Thoracic aorta (tissue), 2 donors: ENCODE measurements around the gene AK3. TPM values are rescaled to one million over a fixed set of nuclear protein-coding genes. Genes with fewer than 3 reads are reported as not detected.
A peak's percentile ranks its signal among the peaks of the same experiment; 100 is the strongest.

ENCODE experiments used
- ATAC-seq: fragments of 150-250 bp; one replicate; pipeline ENCODE4 v1.8.0; 2017; ENCODE audit warnings: low read depth; ENCODE audit not compliant: insufficient number of reproducible peaks, low FRiP score
- DNase-seq: peaks from one replicate; pipeline ENCODE4 v3.0.0-alpha.2; 2020; ENCODE audit warnings: low spot score
- H3K27ac ChIP-seq, 2 donors: fragments of 200-600 bp; sonication (generic); 1 replicate in 1 of 2; 2 replicates in 1 of 2; pipeline ENCODE4 v1.5.1; 2016; ENCODE audit warnings: mild to moderate bottlenecking in 2 of 2, moderate library complexity in 2 of 2
- H3K27me3 ChIP-seq: fragments of 200-600 bp; sonication (generic); replicated peaks from 2 replicates; pipeline ENCODE4 v1.6.0; 2016; ENCODE audit warnings: mild to moderate bottlenecking; ENCODE audit not compliant: insufficient read depth
- H3K36me3 ChIP-seq: fragments of 200-600 bp; sonication (generic); one replicate; pipeline ENCODE4 v1.5.1; 2016
- H3K4me1 ChIP-seq, 2 donors: fragments of 200-600 bp; sonication (generic); 1 replicate in 1 of 2; 2 replicates in 1 of 2; pipeline versions ENCODE4 v1.5.1 to v1.6.0; 2016; ENCODE audit warnings: low read depth in 2 of 2, mild to moderate bottlenecking in 1 of 2; ENCODE audit not compliant: control insufficient read depth in 1 of 2
- H3K4me3 ChIP-seq: fragments of 200-600 bp; sonication (generic); 2 replicates; pipeline ENCODE4 v1.5.1; 2016; ENCODE audit warnings: mild to moderate bottlenecking
- H3K9me3 ChIP-seq: fragments of 200-600 bp; sonication (generic); 2 replicates; pipeline ENCODE4 v1.5.1; 2016
- total RNA-seq, 2 donors: library from RNA; depleted of rRNA; stranded (reverse); fragments of >200 nt; gene quantifications; one replicate each; pipeline versions ENCODE4 v1.1.0 to v1.2.3, GENCODE V29; 2016
- TF ChIP-seq, protein P1 (sequence below): fragments of 200-600 bp; sonication (generic); IDR thresholded peaks from one replicate; pipeline ENCODE4 v1.5.1; 2019; ENCODE audit warnings: antibody characterized with exemption

The AK3 gene
- total RNA-seq, 2 donors from 2014 or later, result 50.5 to 72.9 TPM

DNA sequence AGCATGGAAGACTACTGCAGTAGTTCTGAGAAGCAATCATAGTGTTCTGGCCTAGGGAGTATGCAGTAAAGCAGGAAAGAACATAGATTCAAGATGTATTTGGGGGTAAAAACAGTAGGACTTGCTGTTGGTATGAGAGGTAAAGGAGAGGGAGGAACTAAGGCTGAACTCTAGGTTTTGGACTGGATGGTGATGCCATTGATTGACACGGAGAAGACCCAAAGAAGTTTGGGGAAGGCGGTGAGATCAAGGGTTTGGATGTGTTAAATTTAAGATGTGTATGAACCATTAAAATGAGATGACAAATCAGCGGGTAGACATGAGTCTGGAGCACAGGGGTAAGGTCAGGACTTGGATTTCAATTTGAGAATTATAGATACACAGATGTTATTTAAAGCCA lies 63.6 kb downstream of the AK3 start:
- TF ChIP-seq, protein P1, sequence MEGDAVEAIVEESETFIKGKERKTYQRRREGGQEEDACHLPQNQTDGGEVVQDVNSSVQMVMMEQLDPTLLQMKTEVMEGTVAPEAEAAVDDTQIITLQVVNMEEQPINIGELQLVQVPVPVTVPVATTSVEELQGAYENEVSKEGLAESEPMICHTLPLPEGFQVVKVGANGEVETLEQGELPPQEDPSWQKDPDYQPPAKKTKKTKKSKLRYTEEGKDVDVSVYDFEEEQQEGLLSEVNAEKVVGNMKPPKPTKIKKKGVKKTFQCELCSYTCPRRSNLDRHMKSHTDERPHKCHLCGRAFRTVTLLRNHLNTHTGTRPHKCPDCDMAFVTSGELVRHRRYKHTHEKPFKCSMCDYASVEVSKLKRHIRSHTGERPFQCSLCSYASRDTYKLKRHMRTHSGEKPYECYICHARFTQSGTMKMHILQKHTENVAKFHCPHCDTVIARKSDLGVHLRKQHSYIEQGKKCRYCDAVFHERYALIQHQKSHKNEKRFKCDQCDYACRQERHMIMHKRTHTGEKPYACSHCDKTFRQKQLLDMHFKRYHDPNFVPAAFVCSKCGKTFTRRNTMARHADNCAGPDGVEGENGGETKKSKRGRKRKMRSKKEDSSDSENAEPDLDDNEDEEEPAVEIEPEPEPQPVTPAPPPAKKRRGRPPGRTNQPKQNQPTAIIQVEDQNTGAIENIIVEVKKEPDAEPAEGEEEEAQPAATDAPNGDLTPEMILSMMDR, result no peak
- DNase-seq (no peak), ATAC-seq (no peak)
- Histone ChIP-seq H3K9me3 (no peaks in the 10 kb centered on the region), H3K27me3 (no peaks in the 10 kb centered on the region), H3K4me1 (peaks cover 10 to 16% of the 10 kb centered on the region in 2 donors), H3K4me3 (no peak overlapping the region), H3K36me3 (no peaks in the 10 kb centered on the region), H3K27ac (no peak overlapping the region)

DNA sequence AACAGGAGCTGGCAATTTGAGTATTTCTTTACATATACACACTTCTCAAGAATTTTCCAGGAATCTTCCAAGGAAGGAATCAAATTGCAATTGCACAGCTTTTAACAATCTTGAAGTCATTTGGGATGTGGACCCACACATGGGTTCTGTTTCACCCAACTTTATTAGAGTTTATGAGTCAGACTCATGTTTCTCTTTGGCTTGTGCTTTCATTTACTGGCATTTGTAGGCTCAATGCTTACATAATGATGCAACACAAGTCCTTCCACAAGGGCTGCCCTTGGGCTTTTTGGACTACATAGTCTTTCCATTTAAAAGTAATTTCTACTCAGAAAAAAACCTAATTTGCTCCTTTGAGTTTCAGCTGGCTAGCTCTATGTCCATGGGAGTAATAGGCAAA lies 66.2 kb downstream of the AK3 start:
- H3K9me3 ChIP-seq, result no peaks in the 10 kb centered on the region
- peak; percentile 37 for ATAC-seq
- TF ChIP-seq, protein P1, result no peak
- no peaks in the 10 kb centered on the region for H3K36me3 ChIP-seq
- no peaks in the 10 kb centered on the region for H3K4me1 ChIP-seq
- no peak for DNase-seq
- H3K4me3 ChIP-seq, result no peak overlapping the region
- H3K27me3 ChIP-seq, result no peaks in the 10 kb centered on the region
- no peak overlapping the region for H3K27ac ChIP-seq

DNA sequence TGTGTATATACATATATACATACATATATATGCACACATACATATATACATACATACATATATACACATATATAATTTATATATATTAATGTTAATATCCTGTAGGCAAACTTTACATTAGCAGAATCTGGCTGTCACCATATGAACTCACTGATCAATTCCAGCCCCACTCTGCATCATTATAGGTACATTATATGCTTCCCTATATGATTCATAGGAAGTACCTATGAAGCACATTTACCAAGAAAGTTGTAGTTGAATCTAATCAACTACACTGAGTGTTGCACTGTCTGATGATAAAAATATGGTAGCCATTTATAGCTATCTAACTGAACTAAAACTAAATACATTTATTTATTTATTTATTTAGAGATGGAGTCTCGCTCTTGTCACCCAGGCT lies 69.3 kb downstream of the AK3 start:
- TF ChIP-seq, protein P1, result no peak
- no peak for ATAC-seq

DNA sequence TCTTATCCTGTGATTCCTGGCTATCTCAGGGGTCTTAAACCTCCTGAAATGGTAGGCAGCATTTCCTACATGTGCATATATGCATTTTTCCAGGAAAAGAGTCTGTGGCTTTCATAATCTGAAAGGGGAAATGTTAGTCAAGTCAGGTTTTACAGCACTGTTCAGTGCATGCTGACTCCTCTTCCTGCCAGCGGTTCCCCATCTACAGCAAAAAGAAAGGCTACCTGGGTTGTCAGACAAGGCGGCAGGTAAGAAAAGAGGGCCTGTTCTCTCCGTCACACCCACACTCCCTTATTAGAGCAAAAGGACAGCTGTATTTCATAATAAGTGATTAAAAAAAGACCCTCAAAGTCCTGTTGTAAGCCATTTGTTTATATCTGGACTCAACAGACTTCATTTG lies 70.4 kb downstream of the AK3 start:
- TF ChIP-seq, protein P1, result no peak
- no peak for DNase-seq
- Histone ChIP-seq H3K4me1 (peaks cover 0 to 9% of the 10 kb centered on the region in 2 donors), H3K4me3 (no peak overlapping the region), H3K36me3 (no peaks in the 10 kb centered on the region), H3K27me3 (no peaks in the 10 kb centered on the region), H3K27ac (no peak overlapping the region), H3K9me3 (no peaks in the 10 kb centered on the region)
- ATAC-seq, result no peak

More for the DNA sequence above, 69.3 kb downstream of the AK3 start:
- no peaks in the 10 kb centered on the region for H3K27me3 ChIP-seq
- H3K36me3 ChIP-seq, result no peaks in the 10 kb centered on the region
- no peak for DNase-seq
- H3K4me1 ChIP-seq, result peaks cover 0 to 2% of the 10 kb centered on the region in 2 donors
- H3K4me3 ChIP-seq, result no peak overlapping the region
- H3K27ac ChIP-seq, result no peak overlapping the region
- no peaks in the 10 kb centered on the region for H3K9me3 ChIP-seq

DNA sequence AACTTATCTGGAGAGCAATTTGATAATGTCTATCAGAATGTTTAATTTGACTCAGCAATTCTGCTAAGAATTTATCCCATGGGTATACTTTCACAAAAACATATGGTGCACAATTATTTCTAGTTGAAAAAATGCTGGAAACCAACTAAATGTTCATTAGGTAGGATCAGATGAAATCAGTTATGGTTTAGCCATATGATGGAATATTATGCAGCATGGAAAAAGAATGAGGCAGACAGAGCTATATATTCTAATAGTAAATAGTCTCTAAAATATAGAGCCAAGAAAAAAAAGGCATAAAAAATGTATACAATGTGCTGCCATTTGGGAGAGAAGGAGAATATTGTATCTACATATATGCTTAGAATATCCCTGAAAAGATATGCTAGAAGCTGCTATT lies 71.1 kb downstream of the AK3 start:
- DNase-seq (no peak), ATAC-seq (no peak)
- Histone ChIP-seq H3K36me3 (no peaks in the 10 kb centered on the region), H3K9me3 (no peaks in the 10 kb centered on the region), H3K4me1 (peaks cover 0 to 14% of the 10 kb centered on the region in 2 donors), H3K27ac (no peak overlapping the region), H3K27me3 (no peaks in the 10 kb centered on the region), H3K4me3 (no peak overlapping the region)
- TF ChIP-seq, protein P1, result no peak
